ENCODE measurements around the gene RPS3A.
A peak's percentile ranks its signal among the peaks of the same experiment; 100 is the strongest.

RPS3A gene

DNA sequence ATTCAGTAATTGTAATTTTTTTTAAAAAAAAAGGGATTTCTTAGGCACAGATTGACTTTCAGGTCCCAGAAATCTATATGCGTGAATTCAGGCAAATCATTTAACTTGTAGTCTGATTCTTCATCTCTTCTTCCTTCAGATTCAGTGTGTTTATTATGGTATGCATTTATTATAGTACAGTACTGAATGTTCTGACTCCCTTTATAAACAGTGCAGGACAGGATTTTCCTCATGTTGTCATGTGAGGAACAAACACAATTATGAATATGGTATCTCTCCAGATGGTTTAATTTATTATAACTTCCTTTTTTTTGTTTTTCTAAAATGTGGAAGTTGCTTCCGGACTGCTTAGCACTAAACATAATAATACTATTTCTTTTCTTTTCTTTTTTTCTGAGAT is 54.2 kb downstream of the RPS3A start:
- peak overlapping the region; percentile 46 for H3K27ac ChIP-seq
- TF ChIP-seq ZFX (IDR thresholded peaks at IDR 0.05), result no peak

Measured in C4-2B (cell line).